Activated CD8-positive, alpha-beta memory T cell treated with anti-CD3 and anti-CD28 coated beads for 1 hour (primary cell): ENCODE results near the gene TEKTIP1.

ENCODE experiments used
- DNase-seq, 2 donors: peaks; one replicate each; pipeline ENCODE4 v3.0.0-alpha.2; 2020; ENCODE audit warnings: low read depth in 1 of 2; ENCODE audit errors: extremely low read depth in 1 of 2

The TEKTIP1 gene

GRCh38 chr19:3538965-3539755 is at the start of gene TEKTIP1:
Gene TEKTIP1, plus strand, starts transcription at chr19:3539174. Its CDS starts 4 bp downstream, at chr19:3539178.
- DNase-seq: no peak

GRCh38 chr19:3491396-3492119 is 47.4 kb upstream of the TEKTIP1 start:
- DNase-seq: no peak

- no peak for DNase-seq
Measured at GRCh38 chr19:3492131-3492839, 46.7 kb upstream of the TEKTIP1 start.

GRCh38 chr19:3492919-3493318 is 46.1 kb upstream of the TEKTIP1 start:
- no peak for DNase-seq

- no peak for DNase-seq
Measured at GRCh38 chr19:3493651-3494050, 45.3 kb upstream of the TEKTIP1 start.

GRCh38 chr19:3494051-3494450 is 44.9 kb upstream of the TEKTIP1 start:
- no peak for DNase-seq

- DNase-seq: no peak
Measured at GRCh38 chr19:3494559-3494958, 44.4 kb upstream of the TEKTIP1 start.

- no peak for DNase-seq
Measured at GRCh38 chr19:3496392-3497273, 42.3 kb upstream of the TEKTIP1 start.

GRCh38 chr19:3497757-3498520 is 41.0 kb upstream of the TEKTIP1 start:
- DNase-seq: no peak

- no peak for DNase-seq
Measured at GRCh38 chr19:3499738-3500428, 39.1 kb upstream of the TEKTIP1 start.

GRCh38 chr19:3500429-3501101 is 38.4 kb upstream of the TEKTIP1 start, which contains the start of gene DOHH:
Gene DOHH, minus strand, starts transcription at chr19:3500674. Its CDS starts 3,860 bp downstream, at chr19:3496814.
- DNase-seq: peak; percentile 91 to 95

GRCh38 chr19:3501780-3502179 is 37.2 kb upstream of the TEKTIP1 start:
- DNase-seq: no peak

- no peak for DNase-seq
Measured at GRCh38 chr19:3503036-3503572, 35.9 kb upstream of the TEKTIP1 start.

GRCh38 chr19:3504735-3505134 is 34.2 kb upstream of the TEKTIP1 start:
- no peak for DNase-seq

GRCh38 chr19:3505598-3506383 is 33.2 kb upstream of the TEKTIP1 start, which contains the start of gene FZR1:
Gene FZR1, plus strand, starts transcription at chr19:3506311. Its CDS starts 16,679 bp downstream, at chr19:3522990.
- peak; percentile 98 to 99 for DNase-seq

- DNase-seq: no peak
Measured at GRCh38 chr19:3506384-3507340, 32.3 kb upstream of the TEKTIP1 start.
